DMS 273 treated with DMSO at 0.1 percent for 48 hours (cell line): Measurements from ENCODE around the gene EAF2.
"Not testable (repeated sequence)": the region's sequence is repeated elsewhere in the genome, so short reads cannot be mapped to it uniquely, and the experiment has no call there.

ENCODE experiments used
- DNase-seq: peaks from one replicate; lab custom pipeline; 2025; lab: John Stamatoyannopoulos, UW

EAF2 gene

DNA sequence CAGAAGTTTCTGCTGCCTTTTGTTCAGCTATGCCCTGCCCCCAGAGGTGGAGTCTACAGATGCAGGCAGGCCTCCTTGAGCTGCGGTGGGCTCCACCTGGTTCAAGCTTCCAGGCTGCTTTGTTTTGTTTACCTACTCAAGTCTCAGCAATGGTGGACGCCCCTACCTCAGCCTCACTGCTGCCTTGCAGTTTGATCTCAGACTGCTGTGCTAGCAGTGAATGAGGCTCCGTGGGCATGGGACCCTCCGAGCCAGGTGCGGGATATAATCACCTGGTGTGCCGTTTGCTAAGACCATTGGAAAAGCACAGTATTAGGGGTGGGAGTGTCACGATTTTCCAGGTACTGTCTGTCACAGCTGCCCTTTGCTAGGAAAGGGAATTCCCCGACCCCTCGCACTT is 28.2 kb downstream of the EAF2 start:
- not testable (repeated sequence) for DNase-seq

DNA sequence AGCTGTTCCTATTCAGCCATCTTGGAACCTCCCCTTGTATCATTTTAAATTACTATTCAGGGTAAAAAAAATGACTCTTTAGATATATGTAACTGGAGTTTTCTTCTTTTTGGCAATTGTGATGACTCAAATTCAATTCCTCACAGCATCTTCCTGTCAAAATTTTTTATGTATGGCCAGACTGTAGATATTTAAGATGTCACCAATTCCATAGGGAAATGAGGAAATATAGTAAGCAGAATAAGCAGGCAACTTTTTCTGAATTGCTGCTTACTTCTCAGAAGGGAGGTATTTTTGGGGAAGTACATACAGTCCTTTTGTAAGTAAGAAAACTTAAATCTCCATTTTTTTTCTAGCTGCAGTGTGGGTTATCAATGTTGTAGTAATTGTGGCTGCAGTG is 28.8 kb downstream of the EAF2 start:
- no peak for DNase-seq

DNA sequence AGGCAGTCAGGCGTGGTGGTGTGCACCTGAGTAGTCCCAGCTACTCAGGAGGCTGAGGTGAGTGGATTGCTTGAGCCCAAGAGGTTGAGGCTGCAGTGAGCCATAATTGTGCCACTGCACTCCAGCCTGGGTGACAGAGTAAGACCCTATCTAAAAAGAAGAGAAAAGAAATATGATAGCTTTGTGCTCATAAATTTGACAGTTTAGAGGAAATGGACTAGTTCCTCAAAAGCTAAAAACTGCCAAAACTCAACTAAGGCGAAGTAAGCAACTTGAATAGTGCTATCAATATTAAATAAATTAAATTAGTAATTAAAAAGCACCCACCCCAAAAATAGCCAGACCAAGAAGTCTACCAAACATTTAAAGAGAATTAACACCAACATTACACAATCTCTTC is 34.7 kb downstream of the EAF2 start:
- DNase-seq: no peak

DNA sequence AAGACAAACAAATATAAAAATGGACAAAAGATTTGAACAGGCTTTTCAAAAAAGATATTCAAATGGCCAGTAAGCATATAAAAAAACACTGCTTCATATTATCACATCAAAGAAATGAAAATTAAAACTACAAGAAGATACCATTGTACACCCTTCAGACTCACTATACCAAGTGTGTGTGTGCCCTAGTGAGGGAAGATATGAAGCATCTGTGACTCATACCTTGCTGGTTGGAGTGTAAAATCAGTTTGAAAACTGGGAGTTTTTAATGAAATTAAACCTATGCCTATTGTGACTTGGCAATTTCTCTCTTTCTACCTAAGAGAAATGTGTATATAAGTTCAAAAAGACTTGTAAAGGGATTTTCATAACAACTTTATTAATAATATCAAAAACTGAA is 35.7 kb downstream of the EAF2 start:
- no peak for DNase-seq

DNA sequence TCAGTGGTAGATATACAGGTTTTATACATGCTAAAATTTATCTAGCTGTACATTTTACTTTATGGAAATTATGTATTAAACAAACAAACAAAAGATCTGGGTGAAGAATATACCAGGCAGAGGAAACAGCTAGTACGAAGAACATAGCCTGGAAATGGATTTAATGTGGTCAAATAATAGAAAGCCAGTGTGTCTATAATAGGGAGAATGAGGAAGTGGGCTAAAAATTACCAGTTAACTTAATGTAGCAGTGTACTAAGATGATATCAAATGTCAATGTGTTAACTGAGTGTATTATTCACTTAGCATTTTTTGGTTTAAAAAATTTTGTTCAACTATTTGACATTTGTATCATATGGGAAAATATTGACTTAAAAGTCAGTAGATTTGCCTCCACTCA is 36.4 kb downstream of the EAF2 start:
- DNase-seq: no peak

DNA sequence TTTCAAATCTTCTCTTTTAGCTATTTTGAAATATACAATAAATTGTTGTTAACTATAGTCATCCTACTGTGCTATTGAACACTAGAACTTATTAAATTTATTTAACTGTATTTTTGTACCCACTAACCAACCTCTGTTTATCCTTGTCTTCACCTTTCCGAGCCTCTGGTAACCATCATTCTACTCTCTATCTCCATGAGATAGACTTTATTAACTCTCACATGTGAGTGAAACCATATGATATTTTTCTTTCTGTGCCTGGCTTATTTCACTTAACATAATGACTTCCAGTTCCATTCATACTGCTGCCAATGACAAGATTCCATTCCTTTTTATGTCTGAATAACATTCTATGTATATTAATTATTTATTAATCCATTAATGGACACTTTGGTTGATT is 43.4 kb downstream of the EAF2 start:
- no peak for DNase-seq

DNA sequence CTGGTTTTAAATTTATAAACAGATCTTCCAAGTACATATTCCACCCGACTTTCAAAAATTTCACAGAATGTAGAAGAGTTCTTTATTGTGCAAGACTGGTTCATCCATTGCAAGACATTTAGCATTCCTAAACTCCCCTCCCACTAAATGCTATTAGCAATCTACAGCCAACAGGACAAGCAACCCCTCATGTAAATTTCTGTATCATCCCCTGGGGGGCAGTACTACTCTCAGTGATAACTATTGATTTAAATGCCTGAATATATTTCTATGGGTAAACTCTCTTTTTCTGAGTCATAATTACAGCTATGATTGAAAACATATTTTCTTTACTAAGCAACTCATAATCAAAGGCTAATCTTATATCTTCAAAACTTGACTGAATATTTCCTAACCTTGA is 48.5 kb downstream of the EAF2 start:
- no peak for DNase-seq

DNA sequence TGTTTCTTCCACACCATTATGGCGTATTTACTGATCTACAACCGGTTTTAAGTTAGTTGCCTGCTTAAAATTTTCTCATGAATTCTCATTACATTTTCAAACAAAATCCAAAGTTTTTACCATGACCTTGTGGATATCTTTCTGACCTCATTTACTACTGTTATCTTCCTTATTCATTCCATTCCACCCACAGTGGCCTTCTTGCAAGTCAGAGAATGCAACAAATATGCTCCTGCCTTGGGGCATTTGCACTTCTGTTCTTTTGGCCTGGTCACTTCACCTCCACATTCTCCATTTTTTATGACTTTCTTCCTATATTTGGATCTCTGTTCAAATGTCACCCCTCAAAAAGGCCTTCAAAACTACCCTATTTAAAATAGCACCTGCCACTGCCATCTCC is 50.4 kb downstream of the EAF2 start:
- no peak for DNase-seq

DNA sequence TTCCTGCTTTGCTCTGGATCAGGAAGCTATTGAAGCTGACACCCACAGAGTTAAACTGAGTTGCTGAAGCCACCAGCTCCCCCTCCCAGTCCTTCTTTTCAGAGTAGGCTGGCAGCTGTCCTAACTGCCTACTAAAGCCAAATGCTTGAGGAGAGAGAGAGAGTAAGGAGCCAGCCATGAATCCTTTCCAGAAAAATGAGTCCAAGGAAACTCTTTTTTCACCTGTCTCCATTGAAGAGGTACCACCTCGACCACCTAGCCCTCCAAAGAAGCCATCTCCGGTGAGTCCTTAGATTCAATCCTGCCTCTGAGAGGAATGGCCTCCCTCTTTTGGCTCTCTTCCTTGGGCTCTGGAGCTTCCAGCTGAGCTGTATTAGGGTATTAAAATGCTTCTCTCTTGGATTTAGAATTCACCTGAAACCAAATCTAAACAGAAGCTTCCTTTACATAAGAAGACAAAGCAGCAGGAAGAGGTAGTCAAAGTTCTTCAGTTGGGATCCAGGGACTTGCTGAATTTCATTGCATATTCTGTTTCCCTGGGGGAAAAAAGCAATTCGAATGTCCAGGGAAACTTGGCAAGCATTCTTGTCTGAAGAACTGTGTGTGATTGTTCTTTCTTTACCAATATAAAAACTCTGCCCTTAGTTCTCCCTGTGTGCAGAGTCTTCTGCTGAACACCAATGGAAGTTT is 59.4 kb downstream of the EAF2 start, which contains the start of gene SLC15A2:
SLC15A2 (plus strand) TSS at position 101 of the 690 bp plus-strand sequence; CDS start at position 177, 76 bp downstream.
- DNase-seq: no peak

DNA sequence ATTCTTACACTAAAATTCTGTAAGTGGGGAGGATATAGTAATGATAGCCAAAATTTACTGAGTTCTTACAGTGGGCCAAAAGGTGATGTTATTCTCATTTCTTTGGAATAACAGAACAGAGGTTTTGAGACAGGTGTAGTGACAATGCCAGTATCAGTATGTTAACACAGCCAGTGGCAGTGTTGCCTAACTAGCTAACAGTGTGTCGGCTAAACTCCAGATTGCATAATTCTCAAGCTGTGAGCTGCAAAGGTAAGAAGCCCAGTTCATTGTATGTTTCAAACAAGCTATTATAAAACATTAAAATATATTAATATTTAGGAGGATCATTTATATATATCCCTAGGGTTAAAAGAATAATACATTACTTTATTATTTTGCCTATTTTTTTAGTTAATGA is 60.1 kb downstream of the EAF2 start:
- DNase-seq: no peak

DNA sequence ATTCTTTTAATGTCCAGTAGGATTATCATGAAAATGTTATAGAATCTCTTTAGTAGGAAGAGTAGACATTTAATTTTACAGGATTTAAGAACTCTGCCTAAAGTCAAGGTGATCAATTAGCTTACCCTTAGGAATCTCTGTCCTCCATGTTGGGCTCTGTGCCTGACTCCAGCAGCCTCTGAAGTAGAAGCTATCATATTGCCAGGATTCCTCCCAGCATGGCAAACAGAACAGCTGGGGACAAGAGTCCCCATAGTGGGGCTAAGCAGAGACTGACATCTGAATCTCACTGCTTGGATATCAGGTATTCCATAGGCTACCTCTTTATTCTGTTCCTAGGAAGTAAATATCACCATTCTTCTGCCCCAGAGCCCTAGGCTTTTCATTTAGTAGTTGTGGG is 60.7 kb downstream of the EAF2 start:
- DNase-seq: no peak

DNA sequence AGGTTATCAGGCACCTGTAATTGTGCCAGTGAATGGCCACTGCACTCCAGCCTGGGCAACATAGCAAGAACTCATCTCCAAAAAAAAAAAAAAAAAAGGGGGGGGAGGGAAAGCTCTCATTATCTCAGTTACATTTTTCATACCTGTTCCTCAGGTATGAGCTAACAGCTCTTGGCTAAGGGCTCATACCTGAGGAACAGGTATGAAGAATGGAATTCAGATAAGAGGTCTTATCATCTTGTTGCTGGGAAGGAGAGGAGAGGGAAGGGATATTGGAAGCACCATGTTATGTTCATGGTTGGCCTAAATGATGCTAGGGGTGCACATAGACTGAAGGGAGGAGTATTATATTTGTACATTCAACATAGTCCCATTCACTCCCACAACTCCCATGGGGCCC is 61.8 kb downstream of the EAF2 start:
- no peak for DNase-seq

DNA sequence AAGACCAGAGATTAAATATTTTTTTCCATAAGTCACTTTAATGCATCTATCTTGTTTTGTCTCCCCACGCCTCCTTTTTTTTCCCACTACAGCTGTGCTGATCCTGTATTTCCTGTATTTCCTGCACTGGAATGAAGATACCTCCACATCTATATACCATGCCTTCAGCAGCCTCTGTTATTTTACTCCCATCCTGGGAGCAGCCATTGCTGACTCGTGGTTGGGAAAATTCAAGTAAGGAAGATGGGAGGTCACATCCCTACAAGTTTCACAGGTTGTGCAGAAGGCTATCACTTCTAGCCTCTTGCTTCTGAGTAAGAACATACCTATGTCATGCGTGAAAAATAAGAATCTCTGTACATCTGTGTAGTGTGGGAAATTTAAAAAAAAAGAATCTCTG is 62.3 kb downstream of the EAF2 start:
- DNase-seq: no peak

DNA sequence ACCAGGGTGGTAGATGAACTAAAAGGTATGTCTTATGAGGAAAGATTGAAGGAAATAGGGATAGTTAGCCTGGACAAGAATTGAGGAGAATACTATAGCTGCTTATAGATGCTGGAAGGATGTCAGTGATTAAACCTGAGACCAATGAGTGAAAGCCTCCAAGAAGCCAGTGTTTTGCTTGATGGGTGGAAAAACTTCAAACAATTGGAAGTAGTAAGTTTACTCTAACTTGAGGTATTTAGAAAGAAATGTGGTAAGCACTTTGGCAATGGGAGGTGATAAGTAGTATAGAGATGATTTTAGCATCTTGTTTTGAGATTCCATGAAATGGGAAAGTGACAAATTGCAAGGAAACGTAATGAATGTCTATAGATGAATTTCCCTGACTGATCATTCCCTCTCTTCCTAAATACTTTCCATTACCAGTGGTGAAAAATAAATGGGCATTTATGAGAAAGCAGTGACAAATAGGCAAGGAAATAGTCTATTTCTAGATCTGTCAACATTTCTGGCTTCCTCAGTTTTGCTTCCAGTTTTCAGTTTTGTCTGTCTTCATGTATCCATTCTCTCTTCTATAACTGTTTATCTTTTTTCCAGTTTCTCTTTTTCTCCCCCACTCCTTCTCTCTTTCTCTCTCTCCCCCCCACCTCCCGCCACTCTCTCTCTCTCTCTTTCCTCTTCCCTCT is 78.4 kb downstream of the EAF2 start:
- no peak for DNase-seq

DNA sequence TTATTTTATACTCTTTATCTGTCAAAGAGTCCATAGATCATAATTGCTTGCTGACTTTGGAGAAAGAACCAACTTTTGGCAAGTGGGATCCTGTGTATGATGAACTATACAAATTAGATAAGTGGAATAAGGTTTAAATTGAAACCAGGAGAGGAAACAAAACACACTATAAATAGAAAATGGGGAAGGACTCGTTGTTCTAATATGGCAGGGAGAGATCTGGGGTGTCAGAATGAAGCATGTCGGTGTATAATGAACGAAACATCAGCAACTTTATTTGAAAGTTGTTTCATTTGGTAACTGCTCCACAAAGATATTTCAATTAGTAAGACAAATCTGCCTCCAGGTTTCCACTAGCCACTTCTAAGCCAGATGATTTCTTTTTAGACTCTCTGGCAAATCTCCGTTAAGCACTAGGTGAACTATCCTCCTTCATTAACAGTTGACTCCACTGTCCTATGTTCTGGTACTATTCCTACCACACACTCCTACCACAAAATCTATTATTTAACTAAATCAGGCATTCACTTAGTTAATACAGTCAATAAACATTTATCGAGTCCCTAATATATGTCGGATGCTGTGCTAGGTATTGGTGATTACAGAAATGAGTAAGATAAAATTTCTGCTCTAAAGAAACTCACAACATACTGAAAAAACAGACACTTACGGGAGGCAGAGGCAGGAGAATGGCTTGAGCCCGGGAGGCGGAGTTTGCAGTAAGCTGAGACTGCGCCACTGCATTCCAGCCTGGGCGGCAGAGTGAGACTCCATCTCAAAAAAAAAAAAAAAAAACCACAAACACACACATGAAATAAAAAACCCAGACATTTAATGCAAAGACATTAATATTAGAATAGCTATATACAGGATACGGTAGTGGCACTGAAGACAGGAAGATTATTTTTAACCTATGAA is 79.3 kb downstream of the EAF2 start:
- DNase-seq: no peak

DNA sequence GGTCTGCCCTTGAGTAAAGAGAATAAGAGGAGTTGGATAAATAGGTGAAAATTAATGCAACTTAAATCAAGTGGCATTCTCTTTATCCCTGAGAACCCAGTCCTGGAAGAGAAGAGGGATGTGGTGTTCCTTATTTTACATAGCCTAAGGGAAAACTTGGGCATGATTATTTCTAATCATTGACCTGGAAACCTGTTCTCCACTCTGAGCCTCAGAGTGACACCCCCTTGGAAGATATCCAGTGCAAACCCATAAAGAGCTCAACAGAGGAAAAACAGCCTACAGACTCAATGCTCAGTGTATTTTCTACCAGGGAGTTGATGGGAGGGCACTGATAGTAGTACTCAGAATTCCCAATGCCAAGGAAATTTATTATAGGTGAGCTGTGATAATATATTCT is 81.2 kb downstream of the EAF2 start:
- no peak for DNase-seq

DNA sequence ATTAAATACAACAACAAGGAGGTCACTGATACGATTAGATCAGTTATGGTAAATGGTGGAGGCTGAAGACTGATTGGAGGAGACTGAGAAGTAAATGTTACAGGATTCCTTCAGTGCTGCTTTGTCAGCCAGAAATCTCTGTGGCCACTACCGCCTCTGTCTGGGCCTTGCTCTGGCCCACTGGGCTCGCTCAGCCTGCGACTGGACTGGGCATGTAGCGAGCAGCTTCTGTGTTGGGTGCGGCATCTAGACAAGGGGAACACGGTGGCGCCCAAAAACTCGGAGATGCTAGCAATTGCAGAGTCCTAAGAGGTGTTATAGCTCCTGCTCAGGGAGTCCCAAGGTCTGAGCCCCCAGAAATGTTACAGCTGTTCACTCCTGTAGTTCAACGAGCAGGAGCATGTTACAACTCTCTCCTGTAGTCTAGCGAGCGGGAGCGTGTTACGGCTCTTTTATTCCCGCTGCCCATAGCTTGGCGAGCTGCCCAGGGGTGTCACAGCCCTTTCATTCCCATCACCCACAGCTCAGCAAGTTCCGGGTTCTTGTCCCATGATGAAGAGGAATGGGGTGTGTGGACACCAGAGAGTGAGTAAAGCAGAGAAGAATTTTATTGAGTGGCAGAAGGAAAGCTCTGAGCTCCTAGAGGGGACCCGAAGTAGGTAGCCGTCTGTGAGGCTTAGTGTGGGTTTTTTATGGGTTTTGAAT is 83.9 kb downstream of the EAF2 start:
- no peak for DNase-seq

DNA sequence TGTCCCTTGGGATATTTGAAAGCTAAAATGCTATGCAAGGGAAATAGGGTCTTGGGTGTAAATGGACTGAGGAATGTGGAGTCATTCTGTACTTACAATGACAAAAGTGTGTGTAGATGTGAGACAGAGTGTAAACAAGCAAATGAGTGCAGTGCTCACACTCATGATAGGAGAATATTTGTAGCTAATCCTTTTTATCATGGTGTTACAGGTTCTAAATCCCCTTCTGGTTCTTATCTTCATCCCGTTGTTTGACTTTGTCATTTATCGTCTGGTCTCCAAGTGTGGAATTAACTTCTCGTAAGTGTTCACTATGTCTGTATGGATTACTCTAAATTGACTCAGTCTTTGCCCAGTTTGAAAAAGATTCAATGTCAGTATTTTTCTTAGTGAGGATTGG is 89.7 kb downstream of the EAF2 start:
- no peak for DNase-seq

DNA sequence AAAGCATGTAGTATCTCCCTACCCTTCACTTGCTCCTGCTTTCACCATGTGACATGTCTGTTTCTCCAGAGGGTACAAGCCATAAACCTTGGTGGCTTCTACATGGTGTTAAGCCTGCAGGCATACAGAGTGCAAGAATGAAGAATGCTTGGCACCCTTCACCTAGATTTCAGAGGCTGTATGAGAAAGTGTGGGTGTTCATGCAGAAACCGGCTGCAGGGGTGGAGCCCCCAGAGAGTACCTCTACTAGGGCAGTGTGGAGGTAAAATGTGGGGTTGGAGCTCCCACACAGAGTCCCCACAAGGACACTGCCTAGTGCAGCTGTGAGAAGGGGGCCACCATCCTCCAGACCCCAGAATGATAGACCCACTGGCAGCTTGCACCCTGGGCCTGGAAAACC is 91.4 kb downstream of the EAF2 start:
- DNase-seq: no peak
